H1 (cell line): ENCODE measurements around the gene PKNOX1. TPM values are rescaled to one million over a fixed set of nuclear protein-coding genes. Genes with fewer than 3 reads are reported as not detected.
A peak's percentile ranks its signal among the peaks of the same experiment; 100 is the strongest.

Source experiments
- CTCF ChIA-PET: fragments of 300-600 bp; sonication (Branson Sonifier 250); formaldehyde crosslinking; loops from one replicate; lab custom pipeline; 2021; ENCODE audit not compliant: partially characterized antibody; lab: Charles Lee
- POLR2A ChIA-PET: fragments of 300-600 bp; sonication (Branson Sonifier 250); formaldehyde crosslinking; loops from one replicate; lab custom pipeline; 2021; ENCODE audit warnings: inconsistent platforms; ENCODE audit not compliant: partially characterized antibody; lab: Charles Lee
- DNase-seq, 2 experiments: peaks; one replicate each; pipeline versions ENCODE4 v3.0.0 to v3.0.0-alpha.2; 2010 to 2022; ENCODE audit warnings: low spot score in 2 of 2, low read depth in 1 of 2, mixed read lengths in 1 of 2
- FAIRE-seq: peaks from 2 replicates; lab custom pipeline; 2011; peaks lifted over from hg19 to GRCh38; lab: Jason Lieb, UNC
- H2AFZ ChIP-seq: 2 replicates; pipeline ENCODE4 v1.8.1; 2012; ENCODE audit warnings: low read length, inconsistent platforms
- H2AK5ac ChIP-seq: 2 replicates; pipeline ENCODE4 v1.6.1; 2013; ENCODE audit warnings: low read depth, low read length
- H2BK120ac ChIP-seq: replicated peaks from 2 replicates; pipeline ENCODE3; 2013; ENCODE audit warnings: low read depth, low read length, inconsistent platforms
- H2BK12ac ChIP-seq: 2 replicates; pipeline ENCODE4 v1.6.1; 2013; ENCODE audit warnings: low read depth, low read length
- H2BK15ac ChIP-seq: 2 replicates; pipeline ENCODE4 v1.6.1; 2013; ENCODE audit warnings: low read length
- H2BK20ac ChIP-seq: 2 replicates; pipeline ENCODE4 v1.6.1; 2013; ENCODE audit warnings: low read length
- H2BK5ac ChIP-seq: 2 replicates; pipeline ENCODE4 v1.6.1; 2013; ENCODE audit warnings: low read depth, low read length
- H3K14ac ChIP-seq: 2 replicates; pipeline ENCODE4 v1.6.1; 2013; ENCODE audit warnings: inconsistent platforms; ENCODE audit not compliant: insufficient read length
- H3K18ac ChIP-seq: 2 replicates; pipeline ENCODE4 v1.6.1; 2013; ENCODE audit warnings: low read length; ENCODE audit errors: extremely low read depth
- H3K23ac ChIP-seq: 2 replicates; pipeline ENCODE4 v1.6.1; 2013; ENCODE audit warnings: inconsistent platforms; ENCODE audit not compliant: insufficient read length
- H3K23me2 ChIP-seq: 2 replicates; pipeline ENCODE4 v1.6.1; 2013; ENCODE audit warnings: low read depth, low read length
- H3K27ac ChIP-seq: 2 replicates; pipeline ENCODE4 v1.6.1; 2011; ENCODE audit warnings: low read depth, low read length, inconsistent platforms
- H3K27me3 ChIP-seq, 4 experiments: replicated peaks in 1 of 4; 1 replicate in 1 of 4; 2 replicates in 3 of 4; pipeline versions ENCODE4 v1.6.1 to v1.8.1; 2011 to 2013; ENCODE audit warnings: low read length in 3 of 4, mild to moderate bottlenecking in 3 of 4, inconsistent platforms in 2 of 4, mixed read lengths in 2 of 4, moderate library complexity in 1 of 4; ENCODE audit not compliant: control insufficient read depth in 3 of 4, insufficient read depth in 3 of 4; ENCODE audit errors: extremely low read depth in 1 of 4
- H3K36me3 ChIP-seq, 4 experiments: 2 replicates each; pipeline versions ENCODE4 v1.6.1 to v1.8.1; 2011 to 2013; ENCODE audit warnings: mild to moderate bottlenecking in 4 of 4, low read length in 3 of 4, moderate library complexity in 2 of 4, control low read depth in 1 of 4, inconsistent platforms in 1 of 4; ENCODE audit not compliant: insufficient read depth in 4 of 4, control insufficient read depth in 2 of 4
- H3K4ac ChIP-seq: replicated peaks from 2 replicates; pipeline ENCODE3; 2013; ENCODE audit warnings: low read length, low read depth, mixed read lengths, inconsistent platforms; ENCODE audit not compliant: insufficient read length
- H3K4me1 ChIP-seq, 4 experiments: replicated peaks in 1 of 4; 1 replicate in 1 of 4; 2 replicates in 3 of 4; pipeline versions ENCODE4 v1.6.1 to v1.8.1; 2011 to 2013; ENCODE audit warnings: low read length in 3 of 4, inconsistent platforms in 2 of 4, mixed read lengths in 1 of 4; ENCODE audit not compliant: insufficient read depth in 4 of 4, control insufficient read depth in 3 of 4
- H3K4me2 ChIP-seq, 2 experiments: 2 replicates each; pipeline versions ENCODE4 v1.6.1 to v1.8.1; 2011 to 2013; ENCODE audit warnings: low read depth in 2 of 2, low read length in 2 of 2, control low read depth in 1 of 2, inconsistent platforms in 1 of 2, mild to moderate bottlenecking in 1 of 2; ENCODE audit not compliant: insufficient read depth in 1 of 2
- H3K4me3 ChIP-seq, 4 experiments: fragments of 200-600, 300-600 bp in 1 of 4; sonication (generic), shearing (Covaris generic), sonication (Bioruptor Twin) in 1 of 4; 2 replicates each; pipeline versions ENCODE4 v1.5.1 to v1.8.1; 2011 to 2016; ENCODE audit warnings: low read length in 4 of 4, low read depth in 3 of 4, control low read depth in 2 of 4, inconsistent platforms in 2 of 4, mild to moderate bottlenecking in 2 of 4, mixed read lengths in 1 of 4, moderate library complexity in 1 of 4; ENCODE audit not compliant: insufficient read depth in 2 of 4; ENCODE audit errors: extremely low read depth in 1 of 4
- H3K56ac ChIP-seq: replicated peaks from 2 replicates; pipeline ENCODE3; 2013; ENCODE audit warnings: low read depth, mild to moderate bottlenecking, mixed read lengths, low read length, inconsistent platforms; ENCODE audit not compliant: insufficient read length
- H3K79me1 ChIP-seq: 2 replicates; pipeline ENCODE4 v1.6.1; 2013; ENCODE audit warnings: low read depth, low read length, control low read depth
- H3K79me2 ChIP-seq, 2 experiments: 2 replicates each; pipeline versions ENCODE4 v1.6.1 to v1.8.1; 2012 to 2013; ENCODE audit warnings: low read length in 2 of 2, mild to moderate bottlenecking in 2 of 2, inconsistent platforms in 1 of 2; ENCODE audit not compliant: insufficient read depth in 2 of 2, control insufficient read depth in 1 of 2
- H3K9ac ChIP-seq, 4 experiments: replicated peaks in 1 of 4; 1 replicate in 1 of 4; 2 replicates in 3 of 4; pipeline versions ENCODE4 v1.6.1 to v1.8.1; 2011 to 2013; ENCODE audit warnings: low read depth in 3 of 4, low read length in 3 of 4, control low read depth in 2 of 4, mild to moderate bottlenecking in 2 of 4, moderate library complexity in 2 of 4, inconsistent platforms in 1 of 4; ENCODE audit errors: extremely low read depth in 1 of 4
- H3K9me3 ChIP-seq, 2 experiments: 2 replicates each; pipeline versions ENCODE4 v1.6.1 to v1.8.1; 2012 to 2013; ENCODE audit warnings: mild to moderate bottlenecking in 2 of 2, moderate library complexity in 2 of 2, control low read depth in 1 of 2, inconsistent platforms in 1 of 2, low read depth in 1 of 2, low read length in 1 of 2, mixed read lengths in 1 of 2; ENCODE audit not compliant: insufficient read depth in 2 of 2
- H4K20me1 ChIP-seq, 2 experiments: replicated peaks in 1 of 2; 2 replicates each; pipeline versions ENCODE3 to v1.8.1; 2011 to 2013; ENCODE audit warnings: inconsistent platforms in 2 of 2, low read length in 2 of 2, mild to moderate bottlenecking in 1 of 2; ENCODE audit not compliant: insufficient read depth in 2 of 2, control insufficient read depth in 1 of 2
- H4K5ac ChIP-seq: 2 replicates; pipeline ENCODE4 v1.6.1; 2013; ENCODE audit warnings: low read length, low read depth, mixed read lengths, inconsistent platforms; ENCODE audit not compliant: insufficient read length
- H4K8ac ChIP-seq: 2 replicates; pipeline ENCODE4 v1.8.0; 2013; ENCODE audit warnings: mild to moderate bottlenecking, moderate library complexity, low read length, inconsistent platforms; ENCODE audit not compliant: insufficient read depth; ENCODE audit errors: extremely low read depth
- H4K91ac ChIP-seq: replicated peaks from 2 replicates; pipeline ENCODE3; 2013; ENCODE audit warnings: low read length, mixed read lengths, inconsistent platforms; ENCODE audit not compliant: insufficient read length
- ATF2 ChIP-seq: IDR thresholded peaks from 2 replicates; pipeline ENCODE4 v1.6.1; 2012; ENCODE audit warnings: low read length, inconsistent platforms
- BACH1 ChIP-seq: IDR thresholded peaks from 2 replicates; pipeline ENCODE4 v1.6.1; 2012; ENCODE audit warnings: low read length, improper control_type of control experiment
- CHD2 ChIP-seq: IDR thresholded peaks from 2 replicates; pipeline ENCODE4 v1.6.1; 2012; ENCODE audit warnings: low read length, improper control_type of control experiment
- CREB1 ChIP-seq: IDR thresholded peaks from 2 replicates; pipeline ENCODE4 v1.6.1; 2012; ENCODE audit warnings: inconsistent platforms
- EZH2 ChIP-seq: fragments of 200-600 bp; sonication (generic); IDR thresholded peaks from 2 replicates; pipeline ENCODE4 v1.7.1; 2012; ENCODE audit warnings: low read depth, mild to moderate bottlenecking, moderate library complexity, low read length, inconsistent platforms; ENCODE audit not compliant: severe bottlenecking
- SIN3A ChIP-seq, 2 experiments: IDR thresholded peaks in 1 of 2; conservative IDR thresholded peaks in 1 of 2; 2 replicates each; pipeline ENCODE4 v1.6.1; 2011 to 2012; ENCODE audit warnings: low read length in 2 of 2, improper control_type of control experiment in 1 of 2, low read depth in 1 of 2, mild to moderate bottlenecking in 1 of 2
- SP2 ChIP-seq: IDR thresholded peaks from 2 replicates; pipeline ENCODE4 v1.6.1; 2012; ENCODE audit warnings: mild to moderate bottlenecking, low read length, inconsistent platforms
- WGBS, 2 experiments: shearing (Covaris generic) in 1 of 2; methylation state at CpG; one replicate each; pipeline versions ENCODE4 v1.1.6 to v1.1.7; 2013 to 2015; ENCODE audit warnings: low lambda C conversion rate in 2 of 2, mixed read lengths in 2 of 2, inconsistent platforms in 1 of 2, low coverage in 1 of 2, missing lambda C conversion rate in 1 of 2; ENCODE audit not compliant: insufficient replicate concordance in 2 of 2, insufficient coverage in 1 of 2, insufficient read length in 1 of 2; ENCODE audit errors: extremely low coverage in 1 of 2, missing lambda C conversion rate in 1 of 2; 5-methylcytosine and 5-hydroxymethylcytosine counted together
- polyA plus RNA-seq, 7 experiments: library from polyadenylated mRNA; depleted of rRNA in 3 of 7; stranded (reverse) in 5 of 7; unstranded in 2 of 7; fragments of >200 nt in 5 of 7; fragments of 200-250 nt in 2 of 7; gene quantifications; 1 replicate in 5 of 7; 2 replicates in 1 of 7; 4 replicates in 1 of 7; pipeline versions ENCODE4 v1.2.1 to v1.2.3, GENCODE V29; 2011 to 2013; ENCODE audit warnings: missing spikeins in 2 of 7, mixed read lengths in 2 of 7
- total RNA-seq: library from RNA; stranded (reverse); fragmentation: NEBNext Ultra II Directional; extraction: Animal tissue kit (Norgen Biotek cat#: 25700); gene quantifications from 2 replicates; pipeline ENCODE4 v1.2.1, GENCODE V29; 2021
- TF ChIP-seq, protein P1 (sequence below): IDR thresholded peaks from 2 replicates; pipeline ENCODE4 v1.6.1; 2012; ENCODE audit warnings: inconsistent platforms

Gene PKNOX1
- total and polyA plus RNA-seq, 2 of the 8 experiments (the other 6 are each of a cell fraction or from before 2014, with no cell fraction given) = 20.4 to 31.9 TPM

- Histone ChIP-seq H3K27me3 (no peaks in the 10 kb centered on the region), H3K79me2 (no peaks in the 10 kb centered on the region), H3K4me2 (no peak overlapping the region), H4K20me1 (no peaks in the 10 kb centered on the region), H3K4me1 (peaks cover 0 to 6% (median 0%) of the 10 kb centered on the region in 4 experiments; a peak in 3 of 7 replicates), H2BK15ac (peak overlapping the region; percentile 83; the same call in 1 of the 2 replicates), H2BK12ac (peak overlapping the region; percentile 99), H2BK120ac (peak overlapping the region; percentile 29), H3K4ac (peak overlapping the region; percentile 99), H2BK5ac (peak overlapping the region; percentile 79; the same call in 1 of the 2 replicates), H4K91ac (peak overlapping the region; percentile 84), H3K23ac (no peak overlapping the region), H3K36me3 (no peaks in the 10 kb centered on the region), H2AFZ (no peak overlapping the region), H3K79me1 (no peaks in the 10 kb centered on the region), H2BK20ac (peak overlapping the region; percentile 100), H3K9me3 (no peaks in the 10 kb centered on the region), H3K23me2 (no peaks in the 10 kb centered on the region), H3K14ac (no peak overlapping the region), H3K18ac (peak overlapping the region; percentile 81; the same call in 1 of the 2 replicates), H3K4me3 (no peak overlapping the region), H3K27ac (no peak overlapping the region), H4K5ac (peak overlapping the region; percentile 48), H3K56ac (no peak overlapping the region), H4K8ac (no peak overlapping the region), H3K9ac (no peak overlapping the region), H2AK5ac (peak overlapping the region; percentile 70)
- ChIA-PET CTCF (interaction anchor here (0.6 to 1.1 kb wide), 2 partner anchors 28 to 75 kb away, joined by 3 read pairs; no protein-coding TSS in a partner anchor), POLR2A (interaction anchor here (0.6 to 1.3 kb wide), 5 partner anchors 8 to 27 kb away, joined by 3 to 4 read pairs (median 3); partner anchors contain the start of gene PKNOX1)
- FAIRE-seq = no peak
- DNase-seq = no peak
- WGBS, 2 experiments = 97% methylated on average over 13 of the region's 13 CpGs; no CpG with 5 or more reads in 1 of the 2 experiments
- no peak for TF ChIP-seq CHD2
- no peak for TF ChIP-seq SP2
- TF ChIP-seq BACH1 = no peak
- TF ChIP-seq ATF2 = no peak
- TF ChIP-seq, protein P1, sequence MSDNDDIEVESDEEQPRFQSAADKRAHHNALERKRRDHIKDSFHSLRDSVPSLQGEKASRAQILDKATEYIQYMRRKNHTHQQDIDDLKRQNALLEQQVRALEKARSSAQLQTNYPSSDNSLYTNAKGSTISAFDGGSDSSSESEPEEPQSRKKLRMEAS = no peak
- TF ChIP-seq SIN3A (conservative IDR thresholded peaks at IDR 0.05 in 1 of 2, IDR thresholded peaks at IDR 0.05 in 1 of 2; ENCODE audit: low read depth in 1 of 2, low read length in 2 of 2) = no peak
- TF ChIP-seq EZH2 = no peak
- no peak for TF ChIP-seq CREB1
These were observed 9.7 kb upstream of the PKNOX1 start for GRCh38 chr21:42964546-42965210.
